DND-41 (cell line): ENCODE data around the gene LINC00237.

Source experiments
- ATAC-seq: fragments of 200-7000 bp; cut with Tn5 transposase; 3 replicates; pipeline ENCODE4 v1.9.1; 2021; ENCODE audit warnings: low read depth; ENCODE audit not compliant: insufficient read depth
- DNase-seq: peaks from one replicate; pipeline ENCODE4 v3.0.0-alpha.2; 2020
- H2AFZ ChIP-seq: 2 replicates; pipeline ENCODE4 v1.6.0; 2012; ENCODE audit warnings: low read depth, low read length
- H3K27ac ChIP-seq: 2 replicates; pipeline ENCODE4 v1.5.1; 2012; ENCODE audit warnings: low read length, inconsistent platforms
- H3K27me3 ChIP-seq: fragments of 200-600 bp; sonication (generic); 2 replicates; pipeline ENCODE4 v1.6.0; 2012; ENCODE audit warnings: low read length, mild to moderate bottlenecking, inconsistent platforms; ENCODE audit not compliant: insufficient read depth, poor library complexity
- H3K36me3 ChIP-seq: 2 replicates; pipeline ENCODE4 v1.5.1; 2012; ENCODE audit warnings: low read length, inconsistent platforms; ENCODE audit not compliant: insufficient read depth
- H3K4me1 ChIP-seq: 2 replicates; pipeline ENCODE4 v1.5.1; 2012; ENCODE audit warnings: mild to moderate bottlenecking, low read length; ENCODE audit not compliant: insufficient read depth
- H3K4me2 ChIP-seq: 2 replicates; pipeline ENCODE4 v1.6.0; 2012; ENCODE audit warnings: mild to moderate bottlenecking, moderate library complexity, low read length, inconsistent platforms; ENCODE audit not compliant: insufficient read depth
- H3K4me3 ChIP-seq, 2 experiments: fragments of 200-600 bp in 1 of 2; shearing (Covaris generic) in 1 of 2; 2 replicates each; pipeline ENCODE4 v1.5.1; 2012 to 2016; ENCODE audit warnings: inconsistent platforms in 2 of 2, low read length in 2 of 2, mild to moderate bottlenecking in 2 of 2, low read depth in 1 of 2, moderate library complexity in 1 of 2
- H3K79me2 ChIP-seq: 2 replicates; pipeline ENCODE4 v1.6.0; 2012; ENCODE audit warnings: low read length, inconsistent platforms; ENCODE audit not compliant: insufficient read depth
- H3K9ac ChIP-seq: 2 replicates; pipeline ENCODE4 v1.6.0; 2012; ENCODE audit warnings: low read depth, mild to moderate bottlenecking, inconsistent platforms, low read length, moderate library complexity
- H3K9me3 ChIP-seq: 2 replicates; pipeline ENCODE4 v1.5.1; 2012; ENCODE audit warnings: low read length, moderate library complexity, mild to moderate bottlenecking, inconsistent platforms; ENCODE audit not compliant: insufficient read depth, severe bottlenecking
- H4K20me1 ChIP-seq: 2 replicates; pipeline ENCODE4 v1.6.0; 2012; ENCODE audit warnings: low read length; ENCODE audit not compliant: insufficient read depth
- EZH2 ChIP-seq: IDR thresholded peaks from 3 replicates; pipeline ENCODE4 v1.6.1; 2012; ENCODE audit warnings: borderline replicate concordance, low read depth, mild to moderate bottlenecking, moderate library complexity, low read length, inconsistent platforms; ENCODE audit not compliant: severe bottlenecking
- TF ChIP-seq, protein P1 (sequence below): IDR thresholded peaks from 2 replicates; pipeline ENCODE4 v1.5.1; 2012; ENCODE audit warnings: borderline replicate concordance, low read length, moderate library complexity, mild to moderate bottlenecking; ENCODE audit not compliant: poor library complexity, severe bottlenecking; ENCODE audit errors: extremely low read depth

The LINC00237 gene

DNA sequence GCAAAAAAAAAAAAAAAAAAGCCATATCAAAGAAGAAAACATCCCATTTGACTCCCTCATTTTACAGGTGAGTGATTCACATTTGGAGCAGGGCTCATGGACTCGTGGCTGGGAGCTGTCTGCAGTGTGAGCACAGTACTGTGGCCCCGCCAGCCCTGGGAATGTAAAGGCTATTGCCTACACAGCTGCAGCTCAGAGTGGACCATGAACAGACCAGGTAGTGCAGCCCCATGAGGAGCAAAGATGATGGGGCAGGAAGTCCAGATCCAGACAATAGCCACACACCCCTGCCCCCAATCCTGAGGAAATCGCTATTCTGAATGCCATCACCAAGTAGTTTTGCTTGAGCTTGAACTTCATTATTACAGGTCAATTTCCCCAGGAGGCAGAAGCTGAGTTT lies 55.4 kb downstream of the LINC00237 start:
- no peaks in the 10 kb centered on the region for H3K4me1 ChIP-seq
- no peaks in the 10 kb centered on the region for H4K20me1 ChIP-seq
- H3K36me3 ChIP-seq, result no peaks in the 10 kb centered on the region
- no peak overlapping the region for H3K27ac ChIP-seq
- H3K27me3 ChIP-seq, result peaks cover 3% of the 10 kb centered on the region
- H3K79me2 ChIP-seq, result no peaks in the 10 kb centered on the region
- TF ChIP-seq, protein P1, sequence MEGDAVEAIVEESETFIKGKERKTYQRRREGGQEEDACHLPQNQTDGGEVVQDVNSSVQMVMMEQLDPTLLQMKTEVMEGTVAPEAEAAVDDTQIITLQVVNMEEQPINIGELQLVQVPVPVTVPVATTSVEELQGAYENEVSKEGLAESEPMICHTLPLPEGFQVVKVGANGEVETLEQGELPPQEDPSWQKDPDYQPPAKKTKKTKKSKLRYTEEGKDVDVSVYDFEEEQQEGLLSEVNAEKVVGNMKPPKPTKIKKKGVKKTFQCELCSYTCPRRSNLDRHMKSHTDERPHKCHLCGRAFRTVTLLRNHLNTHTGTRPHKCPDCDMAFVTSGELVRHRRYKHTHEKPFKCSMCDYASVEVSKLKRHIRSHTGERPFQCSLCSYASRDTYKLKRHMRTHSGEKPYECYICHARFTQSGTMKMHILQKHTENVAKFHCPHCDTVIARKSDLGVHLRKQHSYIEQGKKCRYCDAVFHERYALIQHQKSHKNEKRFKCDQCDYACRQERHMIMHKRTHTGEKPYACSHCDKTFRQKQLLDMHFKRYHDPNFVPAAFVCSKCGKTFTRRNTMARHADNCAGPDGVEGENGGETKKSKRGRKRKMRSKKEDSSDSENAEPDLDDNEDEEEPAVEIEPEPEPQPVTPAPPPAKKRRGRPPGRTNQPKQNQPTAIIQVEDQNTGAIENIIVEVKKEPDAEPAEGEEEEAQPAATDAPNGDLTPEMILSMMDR, result no peak
- no peak for TF ChIP-seq EZH2
- H3K9me3 ChIP-seq, result no peaks in the 10 kb centered on the region
- DNase-seq, result no peak
- no peak overlapping the region for H2AFZ ChIP-seq
- H3K4me3 ChIP-seq, result no peak overlapping the region
- no peak for ATAC-seq
- H3K4me2 ChIP-seq, result no peak overlapping the region
- no peak overlapping the region for H3K9ac ChIP-seq

DNA sequence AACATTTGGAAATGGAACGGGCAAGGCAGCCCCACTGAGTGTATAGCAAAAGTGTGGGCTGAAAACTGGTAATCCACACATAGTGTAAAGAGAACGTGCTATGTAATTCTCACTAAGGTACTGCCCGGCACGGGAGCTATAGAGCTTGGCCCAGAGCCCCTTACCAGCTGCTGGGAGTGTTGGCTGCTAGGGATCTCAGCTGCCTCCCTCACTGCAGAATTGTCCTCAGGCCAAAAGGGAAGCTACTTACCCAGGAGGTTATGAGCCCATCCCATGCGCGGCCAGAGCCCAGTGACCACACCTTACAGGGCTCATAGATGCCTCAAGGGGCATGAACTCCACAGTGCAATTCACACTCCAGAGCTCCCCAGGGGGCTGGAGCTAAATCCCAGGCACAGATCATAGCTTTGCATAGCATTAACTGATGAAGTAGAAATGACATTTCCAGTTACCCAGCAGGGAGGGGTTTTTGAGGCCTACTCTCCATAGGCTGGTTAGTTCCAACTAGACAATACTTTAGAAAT lies 56.8 kb downstream of the LINC00237 start:
- H3K4me2 ChIP-seq, result no peak overlapping the region
- no peaks in the 10 kb centered on the region for H3K9me3 ChIP-seq
- DNase-seq (no peak), ATAC-seq (no peak)
- H2AFZ ChIP-seq, result no peak overlapping the region
- H3K27me3 ChIP-seq, result no peaks in the 10 kb centered on the region
- H3K79me2 ChIP-seq, result no peaks in the 10 kb centered on the region
- TF ChIP-seq EZH2, result no peak
- H3K4me1 ChIP-seq, result no peaks in the 10 kb centered on the region
- no peaks in the 10 kb centered on the region for H3K36me3 ChIP-seq
- H3K4me3 ChIP-seq, result no peak overlapping the region
- H3K27ac ChIP-seq, result no peak overlapping the region
- no peak overlapping the region for H3K9ac ChIP-seq
- H4K20me1 ChIP-seq, result no peaks in the 10 kb centered on the region

DNA sequence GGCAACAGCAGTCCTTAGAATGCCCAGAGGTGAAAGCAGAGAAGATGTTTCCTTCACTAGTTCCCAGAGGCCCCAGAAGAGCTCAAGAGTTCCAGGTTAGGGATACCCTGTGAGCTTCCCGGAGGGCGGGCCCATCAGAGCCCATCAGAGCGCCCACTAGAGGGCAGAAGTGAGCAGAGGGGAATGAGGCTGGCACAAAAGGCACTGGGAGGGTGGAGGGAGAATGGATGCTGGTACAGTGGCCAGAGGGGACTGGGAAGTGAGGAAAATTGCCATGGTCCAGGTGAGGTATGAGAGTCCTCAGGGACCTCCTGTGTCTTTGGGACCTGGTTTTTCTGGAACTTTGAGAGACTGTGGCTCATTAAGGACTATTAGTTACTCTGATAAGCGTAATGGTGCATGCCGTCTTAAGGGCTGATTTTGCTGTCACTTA lies 57.3 kb downstream of the LINC00237 start:
- DNase-seq (peak; percentile 54), ATAC-seq (peak; percentile 68)
- TF ChIP-seq, protein P1, result peak; percentile 77
- no peak for TF ChIP-seq EZH2
- no peak overlapping the region for H3K9ac ChIP-seq
- no peaks in the 10 kb centered on the region for H3K36me3 ChIP-seq
- H3K9me3 ChIP-seq, result no peaks in the 10 kb centered on the region
- no peaks in the 10 kb centered on the region for H3K4me1 ChIP-seq
- no peak overlapping the region for H3K27ac ChIP-seq
- no peaks in the 10 kb centered on the region for H4K20me1 ChIP-seq
- H3K4me2 ChIP-seq, result no peak overlapping the region
- H3K79me2 ChIP-seq, result no peaks in the 10 kb centered on the region
- H3K27me3 ChIP-seq, result no peaks in the 10 kb centered on the region
- no peak overlapping the region for H2AFZ ChIP-seq
- no peak overlapping the region for H3K4me3 ChIP-seq

DNA sequence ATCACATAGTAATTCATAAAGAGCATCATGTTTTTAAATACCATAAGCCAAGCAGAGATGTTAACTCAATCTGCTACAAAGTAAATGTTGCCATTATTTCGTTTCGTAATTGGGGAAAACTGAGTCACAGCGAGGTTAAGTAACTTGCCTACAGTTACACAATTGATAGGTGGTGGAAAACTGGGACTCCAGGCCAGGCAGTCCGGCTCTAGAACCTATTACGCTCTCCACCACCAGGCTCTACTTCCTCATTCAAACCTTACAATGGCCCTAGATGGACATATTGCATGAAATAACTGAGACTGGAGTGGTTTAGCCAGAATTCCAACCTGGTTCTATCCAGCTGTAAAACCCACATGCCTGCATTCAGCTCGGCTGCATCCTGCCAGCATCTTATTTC lies 58.2 kb downstream of the LINC00237 start:
- ATAC-seq (no peak), DNase-seq (no peak)
- no peak overlapping the region for H3K4me2 ChIP-seq
- no peaks in the 10 kb centered on the region for H4K20me1 ChIP-seq
- no peaks in the 10 kb centered on the region for H3K79me2 ChIP-seq
- H3K36me3 ChIP-seq, result no peaks in the 10 kb centered on the region
- no peak overlapping the region for H3K9ac ChIP-seq
- no peak overlapping the region for H3K4me3 ChIP-seq
- H3K27ac ChIP-seq, result no peak overlapping the region
- no peaks in the 10 kb centered on the region for H3K27me3 ChIP-seq
- H2AFZ ChIP-seq, result no peak overlapping the region
- H3K9me3 ChIP-seq, result no peaks in the 10 kb centered on the region
- H3K4me1 ChIP-seq, result no peaks in the 10 kb centered on the region
- TF ChIP-seq EZH2, result no peak
- TF ChIP-seq, protein P1, result no peak
